Activated T-cell treated with anti-CD3 and anti-CD28 coated beads, Interleukin-2, amount 50 U/mL, for 72 hours (primary cell): Measurements from ENCODE around the gene ZNF280C. TPM values are rescaled to one million over a fixed set of nuclear protein-coding genes. Genes with fewer than 3 reads are reported as not detected.
A peak's percentile ranks its signal among the peaks of the same experiment; 100 is the strongest.
"Not testable (repeated sequence)": the region's sequence is repeated elsewhere in the genome, so short reads cannot be mapped to it uniquely, and the experiment has no call there.

Experiments used
- ATAC-seq, 2 donors: fragments of 150-1000 bp; cut with Tn5 transposase; replicated peaks in 1 of 2; 2 replicates each; pipeline ENCODE4 v1.10.0; 2021; ENCODE audit warnings: moderate library complexity in 2 of 2, mild to moderate bottlenecking in 1 of 2
- DNase-seq, 2 donors: peaks; one replicate each; pipeline ENCODE4 v3.0.0; 2021 to 2022; ENCODE audit warnings: mixed read lengths in 1 of 2
- H3K27ac Mint-ChIP-seq: one replicate; pipeline ENCODE4 v1.8.0; 2022; ENCODE audit warnings: mild to moderate bottlenecking, moderate library complexity, mixed read lengths
- H3K27me3 Mint-ChIP-seq: one replicate; pipeline ENCODE4 v1.8.0; 2022; ENCODE audit warnings: low read depth, mixed read lengths
- H3K36me3 Mint-ChIP-seq, 2 donors: one replicate each; pipeline ENCODE4 v1.8.0; 2022; ENCODE audit warnings: mixed read lengths in 2 of 2, mild to moderate bottlenecking in 1 of 2; ENCODE audit not compliant: insufficient read depth in 2 of 2
- H3K4me1 Mint-ChIP-seq: one replicate; pipeline ENCODE4 v1.8.0; 2022; ENCODE audit warnings: low read depth, mixed read lengths
- H3K4me3 Mint-ChIP-seq, 2 donors: one replicate each; pipeline ENCODE4 v1.8.0; 2022; ENCODE audit warnings: mild to moderate bottlenecking in 2 of 2, mixed read lengths in 2 of 2, moderate library complexity in 2 of 2
- H3K9me3 Mint-ChIP-seq, 2 donors: one replicate each; pipeline ENCODE4 v1.8.0; 2022; ENCODE audit warnings: mixed read lengths in 2 of 2
- total RNA-seq, 2 donors: library from RNA; stranded (reverse); gene quantifications; one replicate each; pipeline ENCODE4 v1.2.3, GENCODE V29; 2022

The ZNF280C gene
- total RNA-seq, 2 donors from 2014 or later, result 6.4 to 6.6 TPM

GRCh38 chrX:130246084-130246483 is 22.6 kb downstream of the ZNF280C start:
- ATAC-seq, result no peak
- Mint-ChIP-seq H3K27me3 (no peaks in the 10 kb centered on the region), H3K4me1 (peaks cover 7% of the 10 kb centered on the region)

GRCh38 chrX:130245441-130245840 is 23.3 kb downstream of the ZNF280C start:
- Mint-ChIP-seq H3K4me1 (peaks cover 6% of the 10 kb centered on the region), H3K27ac (no peak overlapping the region), H3K9me3 (no peaks in the 10 kb centered on the region), H3K4me3 (no peak overlapping the region), H3K36me3 (no peaks in the 10 kb centered on the region), H3K27me3 (no peaks in the 10 kb centered on the region)
- DNase-seq (no peak), ATAC-seq (no peak)

More at GRCh38 chrX:130246084-130246483, 22.6 kb downstream of the ZNF280C start:
- no peaks in the 10 kb centered on the region for H3K9me3 Mint-ChIP-seq
- H3K27ac Mint-ChIP-seq, result no peak overlapping the region
- H3K36me3 Mint-ChIP-seq, result no peaks in the 10 kb centered on the region
- no peak for DNase-seq
- no peak overlapping the region for H3K4me3 Mint-ChIP-seq

- H3K9me3 Mint-ChIP-seq, H3K4me1 Mint-ChIP-seq, ATAC-seq, H3K36me3 Mint-ChIP-seq, H3K27ac Mint-ChIP-seq, H3K4me3 Mint-ChIP-seq, H3K27me3 Mint-ChIP-seq, DNase-seq: not testable (repeated sequence)
Measured at GRCh38 chrX:130231184-130231583, 37.5 kb downstream of the ZNF280C start.

- DNase-seq (no peak), ATAC-seq (no peak)
- H3K9me3 Mint-ChIP-seq, result no peaks in the 10 kb centered on the region
- no peak overlapping the region for H3K27ac Mint-ChIP-seq
- H3K36me3 Mint-ChIP-seq, result peaks cover 1 to 3% of the 10 kb centered on the region in 2 donors
- H3K27me3 Mint-ChIP-seq, result no peaks in the 10 kb centered on the region
- no peaks in the 10 kb centered on the region for H3K4me1 Mint-ChIP-seq
- no peak overlapping the region for H3K4me3 Mint-ChIP-seq
Measured at GRCh38 chrX:130228871-130229270, 39.8 kb downstream of the ZNF280C start.

GRCh38 chrX:130224810-130225209 is 43.9 kb downstream of the ZNF280C start:
- H3K27ac Mint-ChIP-seq, result no peak overlapping the region
- DNase-seq, result no peak
- no peaks in the 10 kb centered on the region for H3K4me1 Mint-ChIP-seq
- H3K36me3 Mint-ChIP-seq, result peaks cover 1 to 3% of the 10 kb centered on the region in 2 donors
- no peaks in the 10 kb centered on the region for H3K9me3 Mint-ChIP-seq
- no peaks in the 10 kb centered on the region for H3K27me3 Mint-ChIP-seq
- ATAC-seq, result no peak
- no peak overlapping the region for H3K4me3 Mint-ChIP-seq

- DNase-seq (no peak), ATAC-seq (no peak)
- Mint-ChIP-seq H3K27ac (no peak overlapping the region), H3K27me3 (peaks cover 5% of the 10 kb centered on the region), H3K4me1 (peaks cover 16% of the 10 kb centered on the region), H3K4me3 (no peak overlapping the region), H3K9me3 (no peaks in the 10 kb centered on the region), H3K36me3 (peaks cover 3 to 10% of the 10 kb centered on the region in 2 donors)
Measured at GRCh38 chrX:130216320-130216719, 52.4 kb downstream of the ZNF280C start.

- ATAC-seq (no peak), DNase-seq (no peak)
- Mint-ChIP-seq H3K36me3 (peaks cover 3 to 11% of the 10 kb centered on the region in 2 donors), H3K4me3 (peak overlapping the region in 1 of 2 donors; percentile 7), H3K27me3 (peaks cover 8% of the 10 kb centered on the region), H3K4me1 (peaks cover 23% of the 10 kb centered on the region), H3K27ac (peak overlapping the region; percentile 61), H3K9me3 (no peaks in the 10 kb centered on the region)
Measured at GRCh38 chrX:130213376-130213775, 55.3 kb downstream of the ZNF280C start.

GRCh38 chrX:130212371-130212770 is 56.3 kb downstream of the ZNF280C start:
- Mint-ChIP-seq H3K4me1 (peaks cover 23% of the 10 kb centered on the region), H3K27ac (peak overlapping the region; percentile 95), H3K4me3 (peak overlapping the region; percentile 71 to 77), H3K9me3 (no peaks in the 10 kb centered on the region), H3K36me3 (peaks cover 3 to 14% of the 10 kb centered on the region in 2 donors), H3K27me3 (peaks cover 8% of the 10 kb centered on the region)
- DNase-seq, result no peak
- ATAC-seq, result peak; percentile 79 to 87

- Mint-ChIP-seq H3K36me3 (peaks cover 3 to 14% of the 10 kb centered on the region in 2 donors), H3K27ac (peak overlapping the region; percentile 95), H3K4me1 (peaks cover 23% of the 10 kb centered on the region), H3K9me3 (no peaks in the 10 kb centered on the region), H3K4me3 (peak overlapping the region; percentile 71 to 77), H3K27me3 (peaks cover 8% of the 10 kb centered on the region)
- ATAC-seq, result peak; percentile 85 to 90
- DNase-seq, result peak; percentile 11 to 15
Measured at GRCh38 chrX:130211415-130212186, 57.1 kb downstream of the ZNF280C start.

GRCh38 chrX:130204647-130205046 is 64.1 kb downstream of the ZNF280C start:
- Mint-ChIP-seq H3K27me3 (no peaks in the 10 kb centered on the region), H3K27ac (no peak overlapping the region), H3K36me3 (peaks cover 2 to 7% of the 10 kb centered on the region in 2 donors), H3K9me3 (no peaks in the 10 kb centered on the region), H3K4me1 (no peaks in the 10 kb centered on the region), H3K4me3 (no peak overlapping the region)
- no peak for ATAC-seq
- DNase-seq, result no peak

GRCh38 chrX:130197464-130197863 is 71.2 kb downstream of the ZNF280C start:
- no peaks in the 10 kb centered on the region for H3K9me3 Mint-ChIP-seq
- DNase-seq (no peak), ATAC-seq (no peak)
- H3K4me3 Mint-ChIP-seq, result no peak overlapping the region
- no peak overlapping the region for H3K27ac Mint-ChIP-seq
- H3K36me3 Mint-ChIP-seq, result no peaks in the 10 kb centered on the region
- H3K4me1 Mint-ChIP-seq, result no peaks in the 10 kb centered on the region
- H3K27me3 Mint-ChIP-seq, result peaks cover 8% of the 10 kb centered on the region

- H3K4me1 Mint-ChIP-seq, result no peaks in the 10 kb centered on the region
- ATAC-seq (no peak), DNase-seq (no peak)
- H3K27ac Mint-ChIP-seq, result no peak overlapping the region
- peaks cover 8% of the 10 kb centered on the region for H3K27me3 Mint-ChIP-seq
- no peak overlapping the region for H3K4me3 Mint-ChIP-seq
- no peaks in the 10 kb centered on the region for H3K36me3 Mint-ChIP-seq
- H3K9me3 Mint-ChIP-seq, result no peaks in the 10 kb centered on the region
Measured at GRCh38 chrX:130196466-130196865, 72.2 kb downstream of the ZNF280C start.

GRCh38 chrX:130190801-130191200 is 77.9 kb downstream of the ZNF280C start:
- H3K27ac Mint-ChIP-seq, result no peak overlapping the region
- DNase-seq (no peak), ATAC-seq (no peak)
- no peaks in the 10 kb centered on the region for H3K4me1 Mint-ChIP-seq
- H3K9me3 Mint-ChIP-seq, result no peaks in the 10 kb centered on the region
- H3K4me3 Mint-ChIP-seq, result no peak overlapping the region
- peaks cover 14% of the 10 kb centered on the region for H3K27me3 Mint-ChIP-seq
- H3K36me3 Mint-ChIP-seq, result no peaks in the 10 kb centered on the region

GRCh38 chrX:130186651-130187050 is 82.0 kb downstream of the ZNF280C start:
- Mint-ChIP-seq H3K27ac (no peak overlapping the region), H3K27me3 (peaks cover 6% of the 10 kb centered on the region), H3K9me3 (no peaks in the 10 kb centered on the region), H3K36me3 (no peaks in the 10 kb centered on the region), H3K4me3 (no peak overlapping the region), H3K4me1 (peaks cover 16% of the 10 kb centered on the region)
- DNase-seq, result no peak
- no peak for ATAC-seq
